Measurements from ENCODE around the gene GTF2I. TPM values are rescaled to one million over a fixed set of nuclear protein-coding genes. Genes with fewer than 3 reads are reported as not detected.
"Not testable (repeated sequence)": the region's sequence is repeated elsewhere in the genome, so short reads cannot be mapped to it uniquely, and the experiment has no call there.

Gene GTF2I
- total RNA-seq, 1 donor from 2014 or later, result 399 TPM

GRCh38 chr7:74713567-74713966, 56.0 kb downstream of the GTF2I start:
- no peak for DNase-seq (ENCODE audit: low read depth)

DNA sequence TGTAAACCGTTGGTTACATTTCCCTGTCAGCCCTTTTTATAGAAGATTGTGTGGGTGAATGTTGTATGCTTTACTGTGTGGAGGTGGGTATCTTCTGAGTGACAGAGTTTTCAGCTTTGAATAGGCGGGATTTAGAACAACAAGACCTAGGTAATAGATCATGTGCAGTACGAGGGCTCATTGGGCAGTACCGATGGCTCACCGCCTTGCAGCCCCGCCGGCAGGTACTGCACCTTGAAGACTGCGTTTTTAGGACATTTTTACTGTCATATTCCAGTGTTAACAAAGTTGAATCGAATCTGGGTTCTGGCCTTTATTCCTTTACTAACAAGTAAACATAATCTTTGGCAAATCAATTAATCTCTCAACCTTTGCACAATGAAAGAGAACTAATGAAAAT, 60.4 kb downstream of the GTF2I start:
- DNase-seq (ENCODE audit: low read depth), result no peak

DNA sequence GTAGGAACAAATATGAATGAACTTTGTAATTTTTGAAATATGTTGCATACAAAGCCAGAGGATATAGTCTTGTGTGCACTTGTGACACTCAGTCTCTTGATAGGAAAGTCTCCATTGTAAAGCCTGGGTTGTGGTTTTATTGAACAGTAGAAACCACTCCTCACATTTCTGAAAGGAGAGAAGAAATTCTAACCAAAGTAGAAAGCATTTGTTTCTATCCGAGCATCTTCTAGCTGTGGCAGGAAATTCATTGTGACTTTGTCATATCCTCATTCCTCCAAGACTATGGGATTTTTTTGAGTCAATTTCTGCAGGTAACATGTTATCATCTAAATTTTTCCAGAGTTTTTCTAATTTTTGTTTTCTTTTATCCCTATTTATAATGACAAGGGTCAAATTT, 60.8 kb downstream of the GTF2I start:
- DNase-seq (ENCODE audit: low read depth), result no peak

DNA sequence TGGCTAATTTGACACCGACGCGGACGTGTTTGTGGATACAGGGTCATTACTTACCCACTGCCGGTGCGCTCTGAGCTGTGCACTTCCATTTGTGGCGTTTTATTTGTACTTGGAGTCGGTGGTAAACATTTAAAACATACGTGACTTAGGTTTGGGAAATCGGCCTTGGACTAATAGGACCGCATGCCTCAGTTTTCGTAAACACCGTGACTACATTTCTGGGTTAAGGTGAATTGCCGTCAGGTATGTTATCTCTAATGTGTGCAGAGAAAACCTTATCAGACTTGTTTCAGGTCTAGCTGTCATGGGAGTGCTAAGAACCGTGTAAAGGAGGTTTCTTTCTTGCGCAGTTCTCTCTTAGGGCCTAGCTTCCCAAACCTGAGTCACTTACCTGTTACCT, 64.6 kb downstream of the GTF2I start:
- no peak for DNase-seq (ENCODE audit: low read depth)

GRCh38 chr7:74725840-74726239, 68.3 kb downstream of the GTF2I start:
- no peak for DNase-seq (ENCODE audit: low read depth)

DNA sequence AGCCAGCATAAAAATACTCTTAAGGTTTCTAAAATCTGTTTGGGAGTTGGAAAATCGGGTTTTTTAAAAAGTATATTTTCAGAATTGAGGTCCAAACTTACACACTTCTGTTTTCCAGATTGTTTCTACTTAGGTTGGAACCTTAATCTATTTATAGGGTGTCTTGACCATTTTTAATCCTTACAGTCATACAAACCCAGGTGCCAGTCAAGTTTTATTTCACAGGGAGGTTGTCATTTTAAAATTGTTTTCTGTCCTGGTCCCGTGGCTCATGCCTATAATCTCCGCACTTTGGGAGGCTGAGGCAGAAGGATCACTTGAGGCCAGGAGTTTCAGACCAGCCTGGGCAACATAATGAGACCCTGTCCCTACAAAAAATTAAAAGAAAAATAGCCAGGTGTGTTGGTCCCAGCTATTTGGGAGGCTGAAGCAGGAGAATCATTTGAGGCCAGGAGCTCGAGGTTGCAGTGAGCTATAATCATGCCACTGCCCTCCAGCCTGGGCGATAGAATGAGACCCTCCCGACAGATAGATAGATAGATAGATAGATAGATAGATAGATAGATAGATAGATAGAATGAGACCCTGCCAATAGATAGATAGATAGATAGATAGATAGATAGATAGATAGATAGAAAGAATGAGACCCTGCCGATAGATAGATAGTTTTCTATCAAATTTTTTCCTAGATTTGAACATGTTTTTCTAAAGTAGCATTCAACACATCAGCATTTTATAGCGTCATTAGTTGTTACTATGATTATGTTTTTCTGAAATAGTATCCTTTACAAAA, 69.0 kb downstream of the GTF2I start:
- no peak for DNase-seq (ENCODE audit: low read depth)

DNA sequence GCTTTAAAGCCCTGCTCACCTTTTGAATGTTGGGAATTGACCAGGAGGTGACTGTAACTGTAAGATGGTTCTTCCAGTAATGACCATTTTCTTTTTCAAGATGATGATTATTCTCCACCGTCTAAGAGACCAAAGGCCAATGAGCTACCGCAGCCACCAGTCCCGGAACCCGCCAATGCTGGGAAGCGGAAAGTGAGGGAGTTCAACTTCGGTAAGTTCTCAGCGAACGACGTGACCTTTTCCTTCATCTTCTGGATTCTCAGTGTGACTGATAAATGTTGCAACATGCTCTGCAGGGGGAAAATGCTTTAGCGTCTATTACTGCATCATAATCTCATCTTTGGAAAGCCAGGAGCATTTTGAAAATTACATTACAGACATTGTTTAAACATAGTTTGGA, 71.2 kb downstream of the GTF2I start:
- not testable (repeated sequence) for DNase-seq (ENCODE audit: low read depth)

DNA sequence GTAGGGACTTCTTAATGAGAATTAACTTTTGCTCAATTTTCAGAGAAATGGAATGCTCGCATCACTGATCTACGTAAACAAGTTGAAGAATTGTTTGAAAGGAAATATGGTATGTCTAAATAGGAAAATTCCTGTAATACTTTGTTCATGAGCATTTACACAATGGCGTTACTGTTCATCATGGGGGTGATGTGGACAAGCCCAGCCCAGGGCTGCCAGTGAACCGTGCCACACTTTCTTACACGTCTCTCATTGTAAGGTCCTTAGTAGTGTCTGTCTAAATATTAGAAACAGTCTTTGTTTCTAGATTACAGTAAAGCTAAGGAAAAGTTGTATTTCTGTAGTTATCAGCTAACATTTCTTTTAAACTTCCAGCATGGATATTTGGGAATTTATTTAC, 72.7 kb downstream of the GTF2I start:
- not testable (repeated sequence) for DNase-seq (ENCODE audit: low read depth)

- not testable (repeated sequence) for DNase-seq (ENCODE audit: low read depth)
Observed at GRCh38 chr7:74739974-74740703, 82.6 kb downstream of the GTF2I start.

- DNase-seq (ENCODE audit: low read depth), result not testable (repeated sequence)
Observed at GRCh38 chr7:74743936-74744557, 86.5 kb downstream of the GTF2I start.

DNA sequence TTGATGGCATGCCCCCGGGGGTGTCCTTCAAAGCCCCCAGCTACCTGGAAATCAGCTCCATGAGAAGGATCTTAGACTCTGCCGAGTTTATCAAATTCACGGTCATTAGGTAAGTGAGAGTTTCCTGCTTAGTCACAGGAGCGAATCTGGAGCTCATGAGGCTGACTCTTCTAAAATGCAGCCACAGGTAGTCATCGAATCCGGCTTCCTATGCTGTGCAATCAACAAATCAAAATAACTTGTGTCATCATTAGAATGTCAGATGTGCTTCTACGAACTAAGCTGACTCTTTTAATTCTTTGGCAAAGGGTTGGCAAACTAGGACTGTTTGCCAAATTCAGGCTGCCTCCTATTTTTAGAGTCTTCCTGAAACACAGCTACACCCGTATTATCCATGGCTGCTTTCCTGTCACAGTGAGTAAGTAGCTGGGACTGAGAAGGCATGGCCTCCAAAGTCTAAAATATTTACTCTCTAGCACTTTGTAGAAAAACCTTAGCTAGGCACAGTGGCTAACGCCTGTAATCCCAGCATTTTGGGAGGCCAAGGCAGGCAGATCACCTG, 96.5 kb downstream of the GTF2I start:
- not testable (repeated sequence) for DNase-seq (ENCODE audit: low read depth)

GRCh38 chr7:74756673-74757072, 99.2 kb downstream of the GTF2I start:
- not testable (repeated sequence) for DNase-seq (ENCODE audit: low read depth)

GRCh38 chr7:74758268-74758667, 100.8 kb downstream of the GTF2I start:
- DNase-seq (ENCODE audit: low read depth), result not testable (repeated sequence)

DNA sequence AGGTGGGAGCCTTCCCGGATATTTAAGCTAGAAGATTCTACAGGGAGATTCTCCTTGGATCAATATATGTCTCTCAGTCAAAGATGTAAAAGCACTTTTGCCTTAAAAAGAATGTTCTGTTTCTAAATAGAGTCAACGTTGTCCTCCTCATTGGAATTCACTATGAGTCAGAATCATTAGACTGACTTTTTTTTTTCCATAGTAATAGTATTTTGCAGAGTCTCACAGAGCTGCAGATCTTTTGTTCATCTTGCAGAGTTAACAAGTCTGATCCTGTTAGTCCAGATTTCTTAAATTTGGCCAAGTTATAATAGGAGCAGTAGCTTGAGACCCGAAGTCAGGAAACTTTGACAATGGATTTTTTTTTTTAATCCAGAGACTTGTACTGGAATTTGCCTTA, 101.5 kb downstream of the GTF2I start:
- not testable (repeated sequence) for DNase-seq (ENCODE audit: low read depth)

GRCh38 chr7:74765205-74765918, 107.8 kb downstream of the GTF2I start:
- not testable (repeated sequence) for DNase-seq (ENCODE audit: low read depth)

DNA sequence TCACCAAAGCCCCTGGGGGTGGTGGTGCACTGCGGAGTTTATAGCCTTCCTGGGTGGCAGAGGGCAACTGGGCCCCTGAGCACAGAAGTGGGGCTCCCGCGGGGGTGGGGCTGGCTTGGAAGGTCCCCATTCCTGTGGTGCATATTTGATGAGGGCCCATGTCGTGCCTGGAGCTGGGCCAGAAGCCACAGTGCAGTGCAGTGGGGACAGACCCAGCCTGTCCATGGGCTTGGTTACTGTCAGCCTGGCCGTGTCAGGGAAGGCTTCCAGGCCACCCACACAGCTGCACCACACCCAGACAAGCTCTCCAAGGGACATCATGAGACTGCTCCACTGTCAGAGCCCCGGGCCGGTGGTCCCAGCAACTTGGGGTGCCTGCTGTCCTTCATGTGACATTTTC, 109.0 kb downstream of the GTF2I start:
- DNase-seq (ENCODE audit: low read depth), result not testable (repeated sequence)

GRCh38 chr7:74766991-74767390, 109.5 kb downstream of the GTF2I start:
- not testable (repeated sequence) for DNase-seq (ENCODE audit: low read depth)

DNA sequence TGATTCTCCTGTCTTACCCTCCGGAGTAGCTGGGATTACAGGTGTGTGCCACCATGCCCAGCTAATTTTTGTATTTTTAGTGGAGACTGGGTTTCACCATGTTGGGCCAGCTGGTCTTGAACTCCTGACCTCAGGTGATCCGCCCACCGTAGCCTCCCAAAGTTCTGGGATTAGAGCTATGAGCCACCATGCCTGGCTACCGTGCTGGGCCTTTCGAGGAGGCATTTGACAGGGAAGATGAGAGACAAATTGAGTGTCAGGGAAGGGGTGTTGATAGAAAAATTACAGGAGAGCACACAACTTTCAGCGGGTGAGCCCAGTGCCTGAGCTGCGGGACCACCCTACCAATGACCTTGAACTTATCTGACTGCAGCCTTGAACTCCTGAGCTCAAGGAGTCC, 112.5 kb downstream of the GTF2I start:
- not testable (repeated sequence) for DNase-seq (ENCODE audit: low read depth)

- DNase-seq (ENCODE audit: low read depth), result not testable (repeated sequence)
Observed at GRCh38 chr7:74772093-74772492, 114.6 kb downstream of the GTF2I start.

- DNase-seq (ENCODE audit: low read depth), result not testable (repeated sequence)
Observed at GRCh38 chr7:74773760-74774750, 116.5 kb downstream of the GTF2I start, which contains the start of gene NCF1. NCF1 (plus strand) TSS chr7:74774011; CDS start chr7:74774032, 21 bp downstream.
